Activated naive CD4-positive, alpha-beta T cell treated with anti-CD3 and anti-CD28 coated beads, Interleukin-2, amount 50 U/mL, for 24 hours (primary cell): ENCODE results near the gene TBX5.
A peak's percentile ranks its signal among the peaks of the same experiment; 100 is the strongest.

Experiments used
- H3K27ac Mint-ChIP-seq: one replicate; pipeline ENCODE4 v1.8.0; 2021; ENCODE audit warnings: mild to moderate bottlenecking, mixed read lengths
- H3K27me3 Mint-ChIP-seq: one replicate; pipeline ENCODE4 v1.8.0; 2021; ENCODE audit warnings: mixed read lengths
- H3K36me3 Mint-ChIP-seq: one replicate; pipeline ENCODE4 v1.8.0; 2021; ENCODE audit warnings: mixed read lengths
- H3K4me1 Mint-ChIP-seq: one replicate; pipeline ENCODE4 v1.8.0; 2021; ENCODE audit warnings: mixed read lengths
- H3K4me3 Mint-ChIP-seq: one replicate; pipeline ENCODE4 v1.8.0; 2021; ENCODE audit warnings: mild to moderate bottlenecking, mixed read lengths
- H3K9me3 Mint-ChIP-seq: one replicate; pipeline ENCODE4 v1.8.0; 2021; ENCODE audit warnings: mixed read lengths

TBX5 gene

DNA sequence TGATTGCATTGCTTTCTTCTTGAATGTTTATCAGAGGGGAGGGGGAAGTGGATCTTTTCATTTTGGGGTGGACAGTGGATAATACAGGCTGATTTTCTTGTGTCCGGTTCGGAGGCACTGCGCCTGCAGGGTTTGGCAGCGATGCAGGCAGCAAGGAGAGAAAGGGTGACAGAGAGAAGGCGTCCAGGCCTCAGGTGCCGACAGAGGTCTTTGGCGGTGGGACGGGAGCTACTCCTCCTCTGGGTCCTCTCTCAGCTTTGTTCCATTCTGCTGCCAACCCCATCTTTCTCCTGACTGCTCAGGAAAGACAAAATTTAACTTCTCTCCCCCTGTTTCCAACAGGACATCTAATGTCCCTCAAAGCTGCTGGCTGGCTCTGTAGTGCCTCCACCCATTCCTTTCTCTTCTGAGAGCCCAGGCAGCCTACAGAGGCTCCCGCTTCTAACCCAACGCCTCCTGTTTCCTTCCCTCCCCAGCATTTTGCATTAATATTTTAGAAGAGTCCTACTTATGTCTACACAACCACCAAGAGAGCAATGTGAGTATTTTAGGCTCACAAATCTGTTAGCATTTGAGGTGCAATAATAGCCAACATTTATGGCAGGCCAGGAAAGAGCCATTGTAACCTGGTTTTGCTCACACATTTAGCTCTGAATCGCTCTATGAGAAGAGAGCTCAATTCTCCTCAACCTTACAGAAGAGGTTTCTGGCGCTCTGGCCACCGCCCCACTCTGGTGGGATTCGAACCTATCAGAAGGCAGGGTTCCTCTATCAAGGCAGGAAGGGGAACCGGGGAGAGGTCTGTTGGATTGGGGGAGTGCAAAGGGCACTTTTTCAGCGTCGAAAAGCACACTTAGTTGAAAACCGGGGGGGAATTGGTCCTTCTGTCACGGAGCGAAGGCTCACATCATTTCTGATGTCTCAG lies 7.1 kb upstream of the TBX5 start:
- Mint-ChIP-seq H3K4me3 (no peak overlapping the region), H3K27ac (no peak overlapping the region), H3K9me3 (no peaks in the 10 kb centered on the region), H3K27me3 (peaks cover 56% of the 10 kb centered on the region), H3K36me3 (no peaks in the 10 kb centered on the region), H3K4me1 (peaks cover 10% of the 10 kb centered on the region)

DNA sequence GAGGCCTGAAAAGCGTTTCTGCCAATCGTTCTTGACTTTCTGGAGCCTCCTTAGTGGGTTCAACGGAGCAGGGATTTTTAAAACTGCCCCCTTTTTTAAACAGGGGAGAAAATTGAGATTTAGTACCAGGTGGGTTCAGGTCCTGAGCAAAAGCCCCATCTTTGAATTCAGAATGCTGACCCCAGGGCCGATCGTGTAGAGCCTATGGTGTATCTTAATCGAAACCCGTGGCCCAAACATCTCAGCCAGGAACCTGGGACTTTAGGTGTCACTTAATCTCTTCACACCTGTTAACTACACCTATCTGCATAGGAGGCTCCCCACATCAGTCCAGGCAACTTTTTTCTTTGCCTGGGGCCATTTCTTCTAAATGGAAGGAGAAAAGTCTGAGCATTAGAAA lies 6.4 kb upstream of the TBX5 start:
- H3K4me1 Mint-ChIP-seq = peaks cover 12% of the 10 kb centered on the region
- H3K4me3 Mint-ChIP-seq = no peak overlapping the region
- no peak overlapping the region for H3K27ac Mint-ChIP-seq
- H3K27me3 Mint-ChIP-seq = peaks cover 62% of the 10 kb centered on the region
- H3K36me3 Mint-ChIP-seq = no peaks in the 10 kb centered on the region
- no peaks in the 10 kb centered on the region for H3K9me3 Mint-ChIP-seq

DNA sequence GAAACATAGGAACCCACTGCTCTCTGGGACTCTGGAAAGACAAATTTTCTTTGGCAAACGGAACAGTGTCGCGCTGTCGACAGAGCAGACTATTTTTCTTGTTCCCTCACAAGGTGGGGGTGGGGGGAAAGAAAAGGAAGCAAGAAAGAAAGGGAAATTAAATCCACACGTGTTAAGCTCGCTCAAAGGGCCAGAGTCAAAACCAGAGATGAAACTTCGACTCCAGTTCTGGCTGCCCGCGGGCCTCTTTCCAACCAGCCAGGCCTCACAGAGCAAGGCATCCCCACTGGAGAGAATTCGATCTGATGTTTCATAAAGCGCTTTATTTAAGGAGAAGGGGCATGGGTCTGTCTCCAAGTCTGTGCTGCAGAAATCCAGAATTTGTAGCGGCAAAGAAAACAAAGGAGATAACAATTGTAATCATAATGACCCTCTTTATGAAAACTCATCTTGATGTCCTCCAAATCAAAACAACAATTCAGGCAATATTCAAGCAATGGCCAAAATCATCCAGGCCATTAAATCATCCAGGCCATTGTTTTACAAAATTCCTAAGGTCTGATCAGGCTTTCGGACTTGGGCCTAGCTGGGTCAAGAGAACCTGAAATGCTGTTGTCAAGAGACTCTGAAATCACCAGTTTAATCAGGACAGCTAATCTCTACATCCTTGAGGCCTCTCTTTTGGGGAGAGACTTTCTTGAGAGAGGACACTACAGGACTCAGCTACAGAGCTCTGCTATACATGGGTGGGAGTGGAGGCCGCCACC lies 5.3 kb upstream of the TBX5 start:
- no peak overlapping the region for H3K4me3 Mint-ChIP-seq
- H3K9me3 Mint-ChIP-seq = no peaks in the 10 kb centered on the region
- H3K27me3 Mint-ChIP-seq = peaks cover 63% of the 10 kb centered on the region
- H3K4me1 Mint-ChIP-seq = peaks cover 12% of the 10 kb centered on the region
- no peaks in the 10 kb centered on the region for H3K36me3 Mint-ChIP-seq
- no peak overlapping the region for H3K27ac Mint-ChIP-seq

DNA sequence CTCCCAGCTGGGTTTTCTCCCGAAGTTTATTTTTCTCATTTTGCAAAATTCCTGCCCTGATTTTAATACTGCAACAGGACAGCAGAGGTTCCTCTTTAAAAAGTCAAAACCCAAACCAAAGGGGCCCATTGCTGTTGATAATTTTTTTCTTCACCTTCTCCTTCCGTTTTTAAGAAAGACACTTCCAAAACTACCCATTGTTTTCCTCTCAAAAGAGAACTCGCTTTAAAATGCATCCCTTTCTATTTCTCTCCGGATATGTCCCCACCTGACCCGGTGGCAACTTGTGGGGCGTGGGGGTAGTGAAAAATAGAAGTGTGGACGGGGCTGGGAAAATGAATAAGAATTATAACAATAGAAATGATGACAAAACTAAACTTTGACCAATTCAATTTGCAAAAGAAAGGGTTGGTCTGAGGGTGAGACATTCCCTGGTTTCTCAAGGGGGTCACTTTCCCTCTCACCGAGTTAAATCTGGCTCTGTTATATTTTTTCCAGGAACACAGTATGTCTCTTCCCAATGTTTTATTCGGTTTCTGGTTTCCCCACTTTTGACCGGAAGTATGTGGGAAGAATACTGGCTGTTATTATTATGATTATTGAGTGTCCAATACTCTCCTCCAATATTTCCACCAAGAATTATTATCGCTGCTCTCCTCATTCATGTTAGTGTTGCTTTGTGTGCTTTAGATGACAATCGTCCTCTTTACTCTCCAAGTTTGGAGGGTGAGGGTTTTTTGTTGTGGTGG lies 4.1 kb upstream of the TBX5 start:
- Mint-ChIP-seq H3K9me3 (no peaks in the 10 kb centered on the region), H3K27me3 (peaks cover 66% of the 10 kb centered on the region), H3K27ac (no peak overlapping the region), H3K4me1 (peaks cover 12% of the 10 kb centered on the region), H3K4me3 (no peak overlapping the region), H3K36me3 (no peaks in the 10 kb centered on the region)

DNA sequence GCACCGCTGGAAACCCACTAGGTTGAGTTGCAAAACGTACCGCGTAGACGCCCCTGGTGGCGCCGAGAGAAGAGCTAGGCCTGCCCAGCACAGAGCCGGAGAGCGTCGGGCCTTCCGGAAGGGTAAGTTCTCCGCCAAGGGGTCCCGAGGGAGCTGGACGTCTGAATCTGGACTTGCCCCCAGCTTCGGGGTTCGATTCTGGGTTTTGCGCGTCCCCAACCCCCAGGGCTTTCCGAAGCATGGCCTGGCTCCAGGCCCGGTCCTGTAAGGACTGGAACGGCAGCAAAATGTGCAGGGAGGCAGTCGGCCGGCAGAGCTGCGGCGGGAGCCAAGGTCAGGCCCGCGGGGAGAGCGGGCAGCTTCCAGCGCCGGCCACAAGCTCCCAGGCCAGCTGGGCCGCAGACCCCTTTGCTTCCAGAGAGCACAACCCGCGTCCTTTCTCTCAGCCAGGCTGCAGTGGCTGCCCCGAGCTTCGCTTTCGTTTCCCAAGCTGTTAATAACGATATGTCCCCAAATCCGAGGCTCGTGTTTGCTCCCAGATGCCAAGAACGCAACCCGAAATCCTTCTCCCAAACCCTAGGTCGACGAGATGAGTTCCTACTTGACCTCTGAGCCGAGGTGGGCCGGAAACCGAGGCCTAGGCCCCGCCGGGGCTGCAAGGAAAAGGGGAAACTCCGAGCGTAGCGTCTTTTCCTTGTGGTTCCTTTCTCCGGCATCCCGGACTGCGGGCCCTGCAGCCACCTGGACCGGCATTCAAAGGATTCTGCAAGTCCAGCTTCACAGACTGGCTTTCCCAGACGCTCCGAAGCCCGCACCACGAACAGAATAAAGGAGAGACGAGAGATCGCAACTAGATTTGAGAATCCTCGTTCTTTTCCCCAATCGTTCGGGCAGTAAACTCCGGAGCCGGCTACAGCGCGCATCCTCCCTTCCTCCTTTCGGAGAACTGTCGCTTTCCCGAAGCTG lies 3.2 kb upstream of the TBX5 start:
- H3K4me3 Mint-ChIP-seq = peak overlapping the region; percentile 44
- peaks cover 12% of the 10 kb centered on the region for H3K4me1 Mint-ChIP-seq
- no peak overlapping the region for H3K27ac Mint-ChIP-seq
- H3K27me3 Mint-ChIP-seq = peaks cover 67% of the 10 kb centered on the region
- no peaks in the 10 kb centered on the region for H3K9me3 Mint-ChIP-seq
- no peaks in the 10 kb centered on the region for H3K36me3 Mint-ChIP-seq

DNA sequence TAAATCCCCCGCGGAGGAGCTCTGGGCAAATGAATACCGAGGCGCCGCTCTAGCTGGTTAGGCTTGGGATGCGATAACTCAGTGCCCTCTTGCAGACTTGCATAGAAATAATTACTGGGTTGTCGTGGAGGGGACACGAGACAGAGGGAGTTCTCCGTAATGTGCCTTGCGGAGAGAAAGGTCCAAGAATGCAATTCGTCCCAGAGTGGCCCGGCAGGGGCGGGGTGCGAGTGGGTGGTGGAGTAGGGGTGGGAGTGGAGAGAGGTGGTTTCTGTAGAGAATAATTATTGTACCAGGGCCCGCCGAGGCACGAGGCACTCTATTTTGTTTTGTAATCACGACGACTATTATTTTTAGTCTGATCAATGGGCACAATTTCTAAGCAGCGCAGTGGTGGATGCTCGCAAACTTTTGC lies 2.5 kb upstream of the TBX5 start:
- Mint-ChIP-seq H3K36me3 (no peaks in the 10 kb centered on the region), H3K4me3 (peak overlapping the region; percentile 44), H3K9me3 (no peaks in the 10 kb centered on the region), H3K4me1 (peaks cover 12% of the 10 kb centered on the region), H3K27ac (no peak overlapping the region), H3K27me3 (peaks cover 66% of the 10 kb centered on the region)

DNA sequence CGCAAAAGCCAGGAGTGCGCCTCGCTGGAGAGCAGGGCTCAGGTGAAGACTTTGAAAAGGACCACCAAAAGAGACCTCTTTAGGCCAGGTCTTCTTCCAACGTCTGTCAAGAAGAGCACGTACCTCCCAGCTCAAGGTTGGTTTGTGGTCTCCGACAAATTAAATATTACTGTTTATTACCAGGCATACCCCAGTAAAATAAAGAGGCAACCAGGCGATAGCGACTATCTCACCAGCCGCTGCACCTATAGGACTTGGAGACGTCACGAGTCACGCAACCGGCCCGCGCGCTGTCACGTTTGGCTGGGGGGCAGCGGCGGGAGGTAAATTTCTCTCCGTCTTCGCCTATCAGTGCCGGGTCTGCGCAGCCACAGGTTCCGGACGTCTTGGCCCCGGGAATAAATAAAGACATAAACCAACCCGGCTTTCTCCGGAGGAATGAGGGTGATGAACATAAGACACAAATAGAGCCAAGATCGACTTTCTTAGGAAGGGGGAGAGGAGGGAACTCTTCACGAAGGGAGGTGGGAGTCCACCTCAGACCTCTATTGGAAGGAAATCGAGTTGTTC lies 2.0 kb upstream of the TBX5 start:
- no peaks in the 10 kb centered on the region for H3K9me3 Mint-ChIP-seq
- no peak overlapping the region for H3K4me3 Mint-ChIP-seq
- peaks cover 63% of the 10 kb centered on the region for H3K27me3 Mint-ChIP-seq
- peaks cover 12% of the 10 kb centered on the region for H3K4me1 Mint-ChIP-seq
- H3K36me3 Mint-ChIP-seq = no peaks in the 10 kb centered on the region
- H3K27ac Mint-ChIP-seq = no peak overlapping the region

DNA sequence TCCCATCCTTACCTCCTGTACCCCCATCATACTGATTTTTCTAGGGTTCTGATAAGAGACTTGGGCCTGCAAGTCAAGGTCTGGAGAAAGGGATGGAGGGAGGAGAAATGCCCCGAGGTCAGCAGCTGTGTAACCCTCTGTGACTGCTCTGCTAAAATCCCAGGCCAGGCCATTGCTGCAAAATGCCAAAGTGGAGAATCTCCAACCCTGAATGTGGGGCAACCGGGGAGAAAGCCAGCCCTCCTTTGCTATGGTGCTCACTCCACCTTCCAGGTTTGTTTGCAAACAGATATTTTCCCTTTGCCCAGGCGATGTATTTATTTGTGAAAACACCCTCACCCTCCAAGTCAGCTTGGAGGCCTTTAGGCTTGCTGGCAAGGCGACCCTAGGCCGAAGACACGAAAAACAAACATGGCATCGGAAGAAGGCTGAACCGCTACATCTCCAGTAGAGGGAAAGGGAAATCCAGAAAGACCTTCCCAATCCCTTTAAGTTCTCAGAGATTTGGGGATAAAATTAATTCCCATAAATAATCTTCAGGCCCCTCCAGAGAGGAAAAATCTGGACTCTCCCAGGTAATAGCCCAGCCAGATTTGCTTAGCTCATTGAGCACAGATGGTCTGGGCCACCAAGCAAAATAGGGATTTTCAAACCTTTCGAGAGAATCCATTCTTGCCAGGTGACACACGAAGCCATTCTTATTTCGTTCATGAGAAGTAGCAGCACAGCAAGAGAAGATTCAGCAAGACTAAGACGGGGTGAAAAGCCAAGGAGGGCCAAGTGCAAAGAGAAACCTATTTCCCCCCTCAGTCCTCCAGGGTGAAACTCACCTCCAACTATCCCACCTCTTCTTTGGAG lies 1.3 kb upstream of the TBX5 start:
- no peak overlapping the region for H3K27ac Mint-ChIP-seq
- no peak overlapping the region for H3K4me3 Mint-ChIP-seq
- H3K36me3 Mint-ChIP-seq = no peaks in the 10 kb centered on the region
- no peaks in the 10 kb centered on the region for H3K9me3 Mint-ChIP-seq
- H3K27me3 Mint-ChIP-seq = peaks cover 63% of the 10 kb centered on the region
- peaks cover 12% of the 10 kb centered on the region for H3K4me1 Mint-ChIP-seq

DNA sequence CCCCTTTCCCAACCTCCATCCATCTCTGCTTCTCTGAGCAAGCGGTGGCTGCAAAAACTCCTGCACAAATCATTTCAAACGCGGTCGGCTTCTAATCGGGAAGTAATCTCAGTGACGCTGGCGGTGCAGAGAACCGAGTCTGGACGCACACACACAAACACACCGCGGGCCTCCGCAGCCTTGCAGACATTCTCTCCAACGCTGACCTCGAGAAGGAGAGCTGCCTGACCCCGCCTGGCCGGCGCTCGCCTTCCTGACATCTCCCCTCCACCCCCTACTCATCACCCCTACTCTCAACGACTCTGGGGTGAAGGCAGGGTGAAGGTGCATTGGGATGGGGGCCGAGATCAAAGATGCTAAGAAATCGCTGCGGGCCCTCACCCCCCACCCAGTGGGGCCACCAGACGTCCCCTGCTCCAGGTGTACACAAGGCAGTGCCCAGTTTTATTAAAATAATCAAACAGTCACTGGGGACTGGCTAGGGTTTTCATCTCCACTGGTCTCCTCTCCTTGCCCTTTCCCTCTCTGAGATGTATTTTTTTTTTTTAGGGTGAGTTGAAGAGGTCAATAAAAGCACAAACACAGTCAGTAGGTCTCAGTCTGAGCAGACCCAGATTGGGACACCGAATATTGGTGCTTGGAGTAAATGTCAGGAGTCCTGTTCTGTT lies 506 bp upstream of the TBX5 start:
- H3K4me1 Mint-ChIP-seq = peaks cover 12% of the 10 kb centered on the region
- peaks cover 66% of the 10 kb centered on the region for H3K27me3 Mint-ChIP-seq
- H3K4me3 Mint-ChIP-seq = no peak overlapping the region
- H3K27ac Mint-ChIP-seq = no peak overlapping the region
- no peaks in the 10 kb centered on the region for H3K9me3 Mint-ChIP-seq
- H3K36me3 Mint-ChIP-seq = no peaks in the 10 kb centered on the region

DNA sequence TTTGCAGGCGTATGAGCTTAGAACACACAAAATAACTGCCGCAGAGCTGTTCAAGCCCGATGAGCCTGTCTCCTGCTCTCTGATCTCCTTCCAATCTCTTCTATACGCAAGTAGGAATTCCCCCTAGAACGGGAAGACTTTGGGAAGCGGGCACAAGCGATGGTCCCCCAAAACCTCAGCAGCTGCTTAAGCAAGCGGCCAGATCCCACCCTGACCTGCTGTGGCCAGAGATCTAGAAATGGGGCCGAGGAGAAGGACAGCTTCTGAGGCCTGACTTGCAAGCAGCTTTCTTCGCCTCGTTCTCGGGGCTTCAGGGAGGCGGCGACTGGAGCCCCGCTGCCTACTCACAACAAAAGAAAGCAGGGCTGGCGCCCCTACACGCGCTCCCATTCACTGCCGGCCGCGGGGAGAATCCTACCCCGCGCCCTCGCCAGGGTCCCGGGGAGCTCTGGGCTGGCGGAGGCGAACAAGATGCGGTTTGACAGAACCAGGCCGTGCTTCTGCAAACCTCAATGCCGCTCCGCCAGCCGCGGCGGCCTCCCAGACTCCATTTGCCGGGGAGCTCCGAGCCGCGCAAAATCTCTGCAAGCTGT lies 922 bp downstream of the TBX5 start:
- no peak overlapping the region for H3K4me3 Mint-ChIP-seq

DNA sequence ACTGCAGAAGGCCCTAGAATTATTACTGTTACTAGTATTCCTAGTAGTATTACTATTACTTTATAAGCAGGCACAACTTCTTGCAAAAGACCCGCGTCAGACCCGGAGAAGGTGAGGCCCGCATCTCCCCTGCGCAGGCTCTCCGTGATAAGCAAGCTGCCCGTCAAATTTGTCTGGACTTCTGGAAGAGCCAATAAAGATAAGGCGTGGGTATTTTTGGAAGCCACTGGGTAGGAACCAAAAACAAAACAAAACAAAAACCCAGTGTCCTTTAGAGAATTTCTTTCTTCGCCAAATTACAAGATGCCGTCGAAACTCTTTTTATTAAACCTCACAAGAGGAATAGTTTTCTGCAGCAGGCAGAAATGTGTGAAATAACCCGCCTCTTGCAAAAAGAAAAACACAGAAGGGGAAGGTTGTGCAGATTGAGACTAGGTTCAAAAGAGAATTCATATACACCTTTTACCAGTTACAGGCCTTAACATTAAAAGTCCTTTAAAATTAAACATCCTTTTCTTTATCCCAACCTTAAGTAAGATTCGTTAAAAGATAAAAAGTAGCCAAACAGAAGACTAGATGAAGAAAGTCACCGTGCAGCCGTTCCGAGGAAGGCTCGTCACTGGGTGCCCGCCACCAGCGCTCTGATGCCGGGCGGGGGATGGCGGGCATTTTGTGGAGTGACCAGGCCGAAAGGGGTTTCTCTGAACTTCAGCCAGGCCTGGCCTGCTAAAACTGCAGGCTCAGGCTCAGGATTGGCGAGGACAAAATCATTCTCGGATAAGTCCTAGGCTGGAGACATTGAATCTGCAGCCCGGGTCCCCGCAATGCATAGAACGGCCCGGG lies 1.6 kb downstream of the TBX5 start:
- Mint-ChIP-seq H3K36me3 (no peaks in the 10 kb centered on the region), H3K27ac (no peak overlapping the region), H3K27me3 (peaks cover 57% of the 10 kb centered on the region), H3K4me3 (no peak overlapping the region), H3K4me1 (peaks cover 7% of the 10 kb centered on the region), H3K9me3 (no peaks in the 10 kb centered on the region)

More for the DNA sequence above, 922 bp downstream of the TBX5 start:
- Mint-ChIP-seq H3K9me3 (no peaks in the 10 kb centered on the region), H3K27me3 (peaks cover 60% of the 10 kb centered on the region), H3K4me1 (peaks cover 12% of the 10 kb centered on the region), H3K27ac (no peak overlapping the region), H3K36me3 (no peaks in the 10 kb centered on the region)

DNA sequence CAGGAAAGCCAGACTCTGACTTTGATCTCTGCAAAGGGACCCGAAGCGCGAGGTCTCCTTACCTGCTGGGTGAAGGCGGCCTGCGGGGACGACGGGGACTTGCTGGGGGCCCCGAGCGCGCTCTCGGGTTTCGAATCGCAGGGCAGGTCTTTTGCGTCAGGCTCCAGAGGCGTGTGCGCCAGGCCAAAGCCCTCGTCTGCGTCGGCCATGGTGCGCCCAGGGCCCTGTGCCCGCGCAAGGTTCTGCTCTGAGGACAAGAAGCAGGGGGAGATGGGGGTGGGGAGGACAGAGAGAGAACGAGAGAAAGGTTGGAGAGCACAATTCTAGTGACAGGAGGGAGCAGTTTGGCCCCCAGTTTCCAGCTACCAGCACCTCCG lies 2.3 kb downstream of the TBX5 start:
- H3K27me3 Mint-ChIP-seq = peaks cover 63% of the 10 kb centered on the region
- H3K9me3 Mint-ChIP-seq = no peaks in the 10 kb centered on the region
- no peak overlapping the region for H3K27ac Mint-ChIP-seq
- H3K4me3 Mint-ChIP-seq = no peak overlapping the region
- peaks cover 5% of the 10 kb centered on the region for H3K4me1 Mint-ChIP-seq
- H3K36me3 Mint-ChIP-seq = no peaks in the 10 kb centered on the region
